ENCODE data around the gene RYR2. TPM values are rescaled to one million over a fixed set of nuclear protein-coding genes. Genes with fewer than 3 reads are reported as not detected.
"Not testable (repeated sequence)": the region's sequence is repeated elsewhere in the genome, so short reads cannot be mapped to it uniquely, and the experiment has no call there.

RYR2 gene
- total RNA-seq, 6 donors from 2014 or later: 1.8 to 23.0 (median 3.7) TPM

- H3K27ac ChIP-seq: no peak overlapping the region
- no peak for TF ChIP-seq POLR2AphosphoS5 (IDR thresholded peaks at IDR 0.05)
- no peaks in the 10 kb centered on the region for H3K4me1 ChIP-seq
- ATAC-seq (ENCODE audit: low FRiP score in 2 of 2) (no peak), DNase-seq (no peak)
- H3K4me3 ChIP-seq: no peak overlapping the region
- H3K9me3 ChIP-seq: no peaks in the 10 kb centered on the region
- H3K27me3 ChIP-seq: no peaks in the 10 kb centered on the region
- 65 to 83% methylated on average over 5 of the region's 5 CpGs for WGBS, 2 donors
- no peaks in the 10 kb centered on the region for H3K36me3 ChIP-seq
Measured at GRCh38 chr1:237120683-237121082, 78.7 kb downstream of the RYR2 start.

GRCh38 chr1:237124856-237125462 is 83.0 kb downstream of the RYR2 start:
- Histone ChIP-seq H3K9me3 (no peaks in the 10 kb centered on the region), H3K27me3 (no peaks in the 10 kb centered on the region), H3K27ac (no peak overlapping the region), H3K4me3 (no peak overlapping the region), H3K4me1 (no peaks in the 10 kb centered on the region), H3K36me3 (no peaks in the 10 kb centered on the region)
- DNase-seq: no peak
- 75 to 80% methylated on average over 10 of the region's 10 CpGs for WGBS, 2 donors
- no peak for ATAC-seq (ENCODE audit: low FRiP score in 2 of 2)
- no peak for TF ChIP-seq POLR2AphosphoS5 (IDR thresholded peaks at IDR 0.05)
- no peak for TF ChIP-seq EP300 (IDR thresholded peaks at IDR 0.05)
- TF ChIP-seq CTCF (IDR thresholded peaks at IDR 0.05): peak in 2 of 6 experiments; percentile 9 to 23
- TF ChIP-seq POLR2A (IDR thresholded peaks at IDR 0.05): no peak

GRCh38 chr1:237126180-237126579 is 84.2 kb downstream of the RYR2 start:
- peaks cover 0 to 4% (median under 1%) of the 10 kb centered on the region in 4 donors for H3K9me3 ChIP-seq
- 93 to 100% methylated on average over 2 of the region's 2 CpGs for WGBS, 2 donors
- H3K4me1 ChIP-seq: no peaks in the 10 kb centered on the region
- no peak for DNase-seq
- peak in 1 of 2 donors; percentile 19 for ATAC-seq (ENCODE audit: low FRiP score in 2 of 2)
- no peak for TF ChIP-seq POLR2AphosphoS5 (IDR thresholded peaks at IDR 0.05)
- no peak for TF ChIP-seq POLR2A (IDR thresholded peaks at IDR 0.05)
- no peak for TF ChIP-seq EP300 (IDR thresholded peaks at IDR 0.05)
- TF ChIP-seq CTCF (IDR thresholded peaks at IDR 0.05): no peak
- no peaks in the 10 kb centered on the region for H3K36me3 ChIP-seq
- H3K27ac ChIP-seq: no peak overlapping the region
- H3K4me3 ChIP-seq: no peak overlapping the region
- no peaks in the 10 kb centered on the region for H3K27me3 ChIP-seq

- H3K27ac ChIP-seq: not testable (repeated sequence)
Measured at GRCh38 chr1:237127301-237127700, 85.3 kb downstream of the RYR2 start.

GRCh38 chr1:237133921-237134320 is 91.9 kb downstream of the RYR2 start:
- no peak overlapping the region for H3K4me3 ChIP-seq
- no peak for TF ChIP-seq EP300 (IDR thresholded peaks at IDR 0.05)
- no peak for TF ChIP-seq CTCF (IDR thresholded peaks at IDR 0.05)
- no peak for TF ChIP-seq POLR2AphosphoS5 (IDR thresholded peaks at IDR 0.05)
- TF ChIP-seq POLR2A (IDR thresholded peaks at IDR 0.05): no peak
- no peak for ATAC-seq (ENCODE audit: low FRiP score in 2 of 2)
- peaks cover 0 to 13% (median 8%) of the 10 kb centered on the region in 4 donors for H3K9me3 ChIP-seq
- no peak overlapping the region for H3K27ac ChIP-seq
- DNase-seq: no peak
- no peaks in the 10 kb centered on the region for H3K4me1 ChIP-seq
- 37 to 42% methylated on average over 3 of the region's 3 CpGs for WGBS, 2 donors
- H3K27me3 ChIP-seq: no peaks in the 10 kb centered on the region
- no peaks in the 10 kb centered on the region for H3K36me3 ChIP-seq

More at GRCh38 chr1:237127301-237127700, 85.3 kb downstream of the RYR2 start:
- H3K27me3 ChIP-seq; H3K4me3 ChIP-seq; H3K36me3 ChIP-seq; H3K4me1 ChIP-seq; ATAC-seq (ENCODE audit: low FRiP score in 2 of 2): not testable (repeated sequence)
- DNase-seq: peak in 1 of 2 donors; percentile 51
- WGBS, 2 donors: 96% methylated on average over 9 of the region's 31 CpGs; no CpG with 5 or more reads in 1 of the 2 donors
- H3K9me3 ChIP-seq: peaks cover 0 to 11% (median 7%) of the 10 kb centered on the region in 4 donors

GRCh38 chr1:237134929-237135328 is 92.9 kb downstream of the RYR2 start:
- no peak for ATAC-seq (ENCODE audit: low FRiP score in 2 of 2)
- Histone ChIP-seq H3K27me3 (no peaks in the 10 kb centered on the region), H3K36me3 (no peaks in the 10 kb centered on the region), H3K27ac (no peak overlapping the region), H3K4me3 (no peak overlapping the region), H3K4me1 (no peaks in the 10 kb centered on the region), H3K9me3 (peaks cover 0 to 13% (median 8%) of the 10 kb centered on the region in 4 donors)
- 74 to 90% methylated on average over 2 of the region's 2 CpGs for WGBS, 2 donors
- no peak for TF ChIP-seq CTCF (IDR thresholded peaks at IDR 0.05)
- TF ChIP-seq POLR2A (IDR thresholded peaks at IDR 0.05): no peak
- no peak for TF ChIP-seq EP300 (IDR thresholded peaks at IDR 0.05)
- TF ChIP-seq POLR2AphosphoS5 (IDR thresholded peaks at IDR 0.05): no peak
- DNase-seq: no peak
